ENCODE results near the gene EIF5AL1.
"Not testable (repeated sequence)": the region's sequence is repeated elsewhere in the genome, so short reads cannot be mapped to it uniquely, and the experiment has no call there.

The EIF5AL1 gene

DNA sequence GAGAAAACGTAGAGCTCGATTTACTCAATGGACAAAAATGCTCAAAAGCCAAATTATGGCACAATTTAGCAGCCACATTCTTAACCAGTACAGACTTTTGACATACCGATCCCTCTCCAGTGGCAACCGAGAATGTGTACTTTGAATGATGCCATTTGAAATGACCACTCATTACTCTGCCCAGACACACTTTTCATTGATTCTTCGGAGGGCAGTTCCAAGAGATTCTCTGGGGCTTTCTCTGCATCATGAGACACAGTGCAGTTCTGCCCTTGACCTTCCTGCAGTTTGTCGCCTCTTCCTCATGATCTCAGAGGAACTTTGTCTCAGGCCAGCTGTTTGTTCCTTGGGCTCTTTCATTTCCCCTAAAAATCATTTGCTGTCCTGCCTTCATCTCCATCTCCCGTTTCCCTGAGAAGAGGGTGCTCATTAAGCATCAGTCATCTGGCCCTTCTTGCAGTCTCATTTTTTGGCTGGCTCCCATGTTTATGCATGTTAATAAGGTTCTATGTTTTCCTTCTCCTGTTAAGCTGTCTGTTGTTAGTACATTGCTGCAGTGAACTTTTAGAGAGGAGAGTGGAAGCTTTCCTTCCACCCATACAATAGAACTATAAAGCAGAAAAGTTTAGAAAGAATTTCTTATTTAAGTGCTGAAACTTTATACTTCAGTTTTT lies 4.3 kb downstream of the EIF5AL1 start:
- DNase-seq: not testable (repeated sequence)

- DNase-seq: not testable (repeated sequence)
These were observed 5.2 kb downstream of the EIF5AL1 start for GRCh38 chr10:79517567-79517966.

DNA sequence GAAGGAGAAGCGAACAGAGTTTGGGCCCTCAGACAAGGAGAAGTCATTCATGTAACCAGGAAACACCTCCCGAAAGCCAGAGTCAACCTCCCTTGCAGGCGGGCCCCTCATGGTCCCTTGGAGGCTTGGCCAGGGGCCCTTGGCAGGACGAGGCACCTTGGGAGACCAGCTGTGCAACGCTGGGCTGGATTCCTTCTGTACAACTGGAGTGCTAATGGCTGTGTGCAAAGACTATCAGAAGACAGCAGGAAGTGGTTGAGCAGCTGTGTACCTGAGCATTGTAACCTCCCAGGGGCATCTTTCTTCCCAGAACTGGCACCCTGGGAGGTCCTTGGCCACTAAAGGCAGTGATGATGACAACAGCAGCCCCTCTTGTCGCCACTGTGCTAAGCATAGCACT lies 9.4 kb downstream of the EIF5AL1 start:
- not testable (repeated sequence) for DNase-seq

- DNase-seq: not testable (repeated sequence)
These were observed 10.1 kb downstream of the EIF5AL1 start for GRCh38 chr10:79522464-79522863.

GRCh38 chr10:79523157-79523853 lies 11.0 kb downstream of the EIF5AL1 start:
- DNase-seq: not testable (repeated sequence)

DNA sequence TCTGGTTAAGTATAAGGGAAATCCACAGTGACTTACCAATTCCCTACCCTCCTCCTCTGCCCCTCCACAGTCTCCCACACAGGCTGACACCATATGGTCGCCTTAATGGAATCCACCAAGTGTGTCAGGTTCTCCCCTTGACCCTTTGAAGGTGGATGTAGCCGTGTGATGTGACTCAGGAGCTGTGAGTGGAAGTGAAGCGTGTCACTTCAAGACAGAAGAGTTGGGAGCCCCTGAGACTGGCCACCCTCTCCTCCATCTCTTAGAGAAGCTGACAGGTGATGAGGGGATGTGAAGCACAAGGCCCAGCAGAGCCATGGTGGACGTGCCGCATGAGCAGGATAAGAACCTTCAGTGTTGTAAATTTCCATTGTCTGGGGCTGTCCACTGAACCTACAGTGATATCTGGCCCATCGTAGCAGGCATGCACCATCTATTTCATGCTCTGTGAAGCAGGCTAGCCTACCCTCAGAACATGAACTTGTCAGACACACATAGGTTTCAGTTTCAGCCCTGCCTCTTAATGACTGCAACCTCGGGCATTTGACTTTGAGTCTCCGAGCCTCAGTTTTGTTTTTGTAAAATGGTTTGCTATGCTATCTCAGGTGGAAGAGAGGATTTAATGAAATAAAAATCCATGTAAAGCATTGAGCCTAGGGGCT lies 12.8 kb downstream of the EIF5AL1 start:
- DNase-seq: not testable (repeated sequence)

GRCh38 chr10:79528261-79528660 lies 15.9 kb downstream of the EIF5AL1 start:
- not testable (repeated sequence) for DNase-seq

- DNase-seq: not testable (repeated sequence)
These were observed 21.0 kb downstream of the EIF5AL1 start for GRCh38 chr10:79533142-79533902.

- not testable (repeated sequence) for DNase-seq
These were observed 21.5 kb downstream of the EIF5AL1 start for GRCh38 chr10:79533903-79534175.

GRCh38 chr10:79538311-79538710 lies 26.0 kb downstream of the EIF5AL1 start:
- DNase-seq: not testable (repeated sequence)

DNA sequence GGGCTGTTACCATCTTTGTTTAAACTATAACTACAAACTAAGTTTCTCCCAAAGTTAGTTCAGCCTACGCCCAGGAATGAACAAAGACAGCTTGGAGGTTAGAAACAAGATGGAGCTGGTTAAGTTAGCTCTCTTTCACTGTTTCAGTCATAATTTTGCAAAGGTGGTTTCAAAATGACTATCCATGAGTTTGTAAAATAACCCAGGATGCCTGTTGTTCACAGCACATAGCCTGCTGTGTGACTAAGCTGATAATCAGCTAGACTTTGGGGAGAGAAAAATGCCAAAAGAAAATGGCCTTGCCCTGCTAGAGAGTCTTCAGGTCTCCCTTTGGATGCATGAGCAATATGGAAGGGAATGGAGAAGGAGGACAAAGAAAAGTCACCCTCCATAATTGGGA lies 28.6 kb downstream of the EIF5AL1 start:
- not testable (repeated sequence) for DNase-seq

GRCh38 chr10:79542626-79543025 lies 30.3 kb downstream of the EIF5AL1 start:
- no peak for DNase-seq

DNA sequence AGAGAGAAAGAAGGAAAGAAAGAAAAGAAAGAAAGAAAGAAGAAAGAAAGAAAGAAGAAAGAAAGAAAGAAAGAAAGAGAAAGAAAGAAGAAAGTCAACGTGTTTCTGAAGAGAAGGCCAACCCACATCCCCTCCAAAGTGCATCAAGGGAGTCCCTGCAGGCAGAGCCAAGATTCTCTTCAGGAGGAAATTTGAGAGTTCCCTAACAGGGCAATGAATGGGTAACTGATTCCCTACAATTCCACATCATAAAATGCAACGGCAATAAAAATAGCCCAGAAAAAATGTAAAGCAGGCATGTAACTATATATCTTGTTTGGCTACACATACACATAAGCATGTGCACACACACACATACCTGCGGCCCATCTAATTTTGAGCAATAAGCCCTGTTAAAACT lies 32.1 kb downstream of the EIF5AL1 start:
- not testable (repeated sequence) for DNase-seq

GRCh38 chr10:79544926-79545659 lies 32.8 kb downstream of the EIF5AL1 start:
- DNase-seq: not testable (repeated sequence)

DNA sequence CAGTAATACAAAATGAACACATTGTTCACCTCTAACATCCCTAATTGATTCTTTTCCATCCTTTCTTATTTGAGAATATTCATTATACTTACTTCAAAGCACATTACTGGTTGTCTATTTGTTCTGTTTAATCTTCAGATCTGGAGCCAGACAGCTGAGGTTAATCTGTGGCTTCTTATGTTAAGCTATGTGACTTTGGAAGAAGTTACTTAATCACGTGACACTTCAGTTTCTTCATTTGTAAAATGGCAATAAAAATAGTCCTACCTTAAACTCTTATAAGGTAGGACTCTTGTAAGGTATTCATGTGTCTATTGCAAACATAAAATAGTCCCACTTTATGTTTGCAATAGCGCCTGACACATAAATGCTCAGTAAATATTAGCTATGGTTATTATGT lies 34.8 kb downstream of the EIF5AL1 start:
- DNase-seq: not testable (repeated sequence)

DNA sequence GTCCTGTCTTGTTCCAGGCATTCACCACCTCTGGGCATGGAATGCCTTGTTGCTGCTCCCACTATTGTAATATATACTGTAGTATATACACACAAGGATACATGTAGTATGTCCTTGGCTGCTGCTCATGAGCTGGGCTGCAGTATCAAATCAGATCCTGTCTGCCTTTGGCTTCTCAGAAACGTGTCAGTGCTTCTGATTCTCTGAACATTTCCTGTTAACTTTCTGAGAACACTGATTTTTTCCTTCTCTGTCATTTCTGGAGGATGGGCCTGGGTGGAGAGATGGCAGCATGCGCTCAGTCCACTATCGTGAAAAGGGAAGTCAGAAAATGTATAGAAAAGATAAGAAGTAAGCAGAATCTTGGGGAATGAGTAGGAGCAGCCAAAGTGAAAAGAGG lies 35.6 kb downstream of the EIF5AL1 start:
- DNase-seq: no peak

GRCh38 chr10:79552143-79552542 lies 39.8 kb downstream of the EIF5AL1 start:
- no peak for DNase-seq

- DNase-seq: no peak
These were observed 43.3 kb downstream of the EIF5AL1 start for GRCh38 chr10:79555354-79556309.

- not testable (repeated sequence) for DNase-seq
These were observed 44.6 kb downstream of the EIF5AL1 start for GRCh38 chr10:79556961-79557360.

GRCh38 chr10:79559726-79560125 lies 47.4 kb downstream of the EIF5AL1 start:
- no peak for DNase-seq

- no peak for DNase-seq
These were observed 47.9 kb downstream of the EIF5AL1 start, which contains the start of gene SFTPA2 for GRCh38 chr10:79560160-79560709. Gene SFTPA2 (minus strand): TSS chr10:79560407. CDS start chr10:79559483, 924 bp downstream.

Data from CD4-positive, alpha-beta T cell treated with Interleukin-15 for 1 hour (primary cell).